ENCODE measurements around the gene ZNF831.

ZNF831 gene

DNA sequence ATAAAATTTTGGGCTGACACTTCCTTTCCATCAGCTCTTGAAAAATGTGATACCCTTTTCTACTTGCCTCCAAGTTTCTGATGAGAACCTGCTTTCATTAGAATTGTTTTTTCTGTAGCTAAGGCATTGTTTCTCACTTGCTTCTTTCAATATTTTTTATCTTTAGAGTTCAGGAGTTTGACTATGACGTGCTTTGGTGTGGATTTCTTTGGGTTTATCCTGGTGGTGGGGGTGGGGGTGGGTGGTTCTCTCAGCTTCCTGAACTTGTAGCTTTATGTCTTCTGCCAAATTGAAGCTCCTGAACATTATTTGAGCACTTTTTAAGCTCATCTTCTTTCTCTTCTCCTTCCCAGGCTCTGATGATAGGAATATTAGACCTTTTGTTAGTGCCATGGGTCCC is 11.4 kb downstream of the ZNF831 start:
- peaks cover 3% of the 10 kb centered on the region for H3K9me3 Mint-ChIP-seq
- DNase-seq = no peak
- peaks cover 43% of the 10 kb centered on the region for H3K36me3 Mint-ChIP-seq (ENCODE audit: low read depth)
- no peaks in the 10 kb centered on the region for H3K27me3 Mint-ChIP-seq
- H3K4me1 Mint-ChIP-seq (ENCODE audit: low read depth) = peaks cover 92% of the 10 kb centered on the region
- H3K27ac Mint-ChIP-seq = peak overlapping the region; percentile 68
- no peak overlapping the region for H3K4me3 Mint-ChIP-seq

DNA sequence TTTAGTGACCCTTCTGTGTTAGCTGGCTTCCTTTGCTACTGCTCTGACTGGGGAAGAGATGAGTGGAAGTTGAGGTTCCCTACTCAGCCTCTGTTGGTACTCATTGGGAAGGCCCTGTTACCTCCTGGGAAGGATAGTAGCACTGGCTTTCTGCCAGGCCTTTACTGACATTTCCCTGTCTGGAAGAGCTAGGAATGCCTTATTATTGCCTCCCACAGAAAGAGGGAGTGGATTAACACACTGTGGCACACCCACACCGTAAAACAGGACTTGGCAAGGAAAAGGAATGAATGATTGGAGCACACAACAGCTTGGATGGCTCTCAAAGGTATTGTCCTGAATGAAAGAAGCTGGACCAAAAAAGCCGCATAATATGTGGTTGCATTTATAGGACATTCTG is 12.2 kb downstream of the ZNF831 start:
- Mint-ChIP-seq H3K27ac (peak overlapping the region; percentile 68), H3K36me3 (ENCODE audit: low read depth) (peaks cover 44% of the 10 kb centered on the region), H3K9me3 (no peaks in the 10 kb centered on the region), H3K4me1 (ENCODE audit: low read depth) (peaks cover 86% of the 10 kb centered on the region), H3K27me3 (no peaks in the 10 kb centered on the region), H3K4me3 (no peak overlapping the region)
- DNase-seq = no peak

DNA sequence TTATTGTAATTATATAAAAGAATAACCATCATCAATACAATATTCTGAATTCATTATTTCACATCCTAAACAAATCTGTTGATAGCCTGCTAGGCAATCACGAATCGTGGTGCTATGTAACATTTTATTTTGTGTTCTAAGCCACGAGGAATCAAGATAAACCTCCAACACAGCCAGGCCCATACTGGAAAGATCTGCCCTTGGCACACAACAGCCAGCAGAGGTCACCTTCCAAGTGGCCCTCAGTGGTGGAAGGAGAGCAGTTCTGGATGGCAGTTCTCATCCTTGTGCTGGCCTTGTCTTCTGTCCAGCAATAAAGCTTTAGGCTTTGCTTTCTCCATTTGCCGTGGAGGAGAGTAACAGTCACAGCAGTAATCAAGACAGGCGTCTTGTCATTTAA is 13.2 kb downstream of the ZNF831 start:
- Mint-ChIP-seq H3K27me3 (no peaks in the 10 kb centered on the region), H3K27ac (no peak overlapping the region), H3K4me1 (ENCODE audit: low read depth) (peaks cover 85% of the 10 kb centered on the region), H3K4me3 (no peak overlapping the region), H3K9me3 (peaks cover 4% of the 10 kb centered on the region), H3K36me3 (ENCODE audit: low read depth) (peaks cover 51% of the 10 kb centered on the region)
- DNase-seq = no peak

DNA sequence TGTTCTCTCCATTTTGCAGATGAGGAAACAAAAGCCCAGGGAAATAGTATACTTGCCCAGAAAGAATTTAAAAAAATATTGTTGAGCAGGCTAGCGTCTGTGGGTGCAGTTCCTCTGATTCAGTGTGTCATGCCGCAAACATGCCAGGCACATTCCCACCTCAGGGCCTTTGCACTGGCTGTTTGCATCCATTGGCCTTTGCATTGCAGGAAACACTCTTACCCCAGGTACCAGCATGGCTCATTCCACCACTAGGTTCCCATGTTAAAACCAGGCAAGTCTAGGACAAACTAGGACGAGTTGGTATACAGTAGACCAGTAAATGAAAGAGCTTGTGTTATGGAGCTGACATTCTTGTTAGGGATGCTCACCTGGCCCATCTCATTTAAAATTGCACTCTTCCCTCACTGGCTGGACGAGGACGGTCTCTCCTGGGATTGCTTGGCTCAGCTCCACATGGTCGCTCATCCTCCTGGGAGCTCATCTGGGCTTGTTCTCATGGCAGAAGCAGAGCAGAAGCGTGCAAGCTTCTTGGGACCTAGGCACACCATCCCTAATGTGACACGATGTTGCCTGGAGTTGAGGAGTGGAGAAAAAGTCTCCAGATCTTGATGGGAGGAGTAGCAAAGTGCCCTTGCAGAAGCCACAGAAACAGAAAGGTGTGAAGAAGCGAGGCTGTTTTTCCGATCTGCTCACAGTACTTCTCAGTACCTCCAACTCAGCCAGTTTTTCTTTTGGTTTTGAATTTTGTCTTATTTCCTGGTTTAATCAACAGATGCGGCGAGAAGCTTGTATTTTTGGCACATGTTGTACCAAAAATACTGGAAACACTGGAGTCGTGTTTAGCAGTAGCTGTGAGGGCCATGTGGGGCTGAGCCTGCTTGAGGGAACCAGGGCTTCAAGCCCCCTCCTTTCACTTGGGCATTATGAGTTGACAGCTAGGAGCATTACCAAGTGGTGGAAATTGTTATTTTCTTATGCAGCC is 13.9 kb downstream of the ZNF831 start:
- H3K4me1 Mint-ChIP-seq (ENCODE audit: low read depth) = peaks cover 86% of the 10 kb centered on the region
- peak overlapping the region; percentile 95 for H3K27ac Mint-ChIP-seq
- DNase-seq = peak; percentile 64
- peaks cover 48% of the 10 kb centered on the region for H3K36me3 Mint-ChIP-seq (ENCODE audit: low read depth)
- H3K27me3 Mint-ChIP-seq = no peaks in the 10 kb centered on the region
- peaks cover 4% of the 10 kb centered on the region for H3K9me3 Mint-ChIP-seq
- H3K4me3 Mint-ChIP-seq = peak overlapping the region; percentile 69

DNA sequence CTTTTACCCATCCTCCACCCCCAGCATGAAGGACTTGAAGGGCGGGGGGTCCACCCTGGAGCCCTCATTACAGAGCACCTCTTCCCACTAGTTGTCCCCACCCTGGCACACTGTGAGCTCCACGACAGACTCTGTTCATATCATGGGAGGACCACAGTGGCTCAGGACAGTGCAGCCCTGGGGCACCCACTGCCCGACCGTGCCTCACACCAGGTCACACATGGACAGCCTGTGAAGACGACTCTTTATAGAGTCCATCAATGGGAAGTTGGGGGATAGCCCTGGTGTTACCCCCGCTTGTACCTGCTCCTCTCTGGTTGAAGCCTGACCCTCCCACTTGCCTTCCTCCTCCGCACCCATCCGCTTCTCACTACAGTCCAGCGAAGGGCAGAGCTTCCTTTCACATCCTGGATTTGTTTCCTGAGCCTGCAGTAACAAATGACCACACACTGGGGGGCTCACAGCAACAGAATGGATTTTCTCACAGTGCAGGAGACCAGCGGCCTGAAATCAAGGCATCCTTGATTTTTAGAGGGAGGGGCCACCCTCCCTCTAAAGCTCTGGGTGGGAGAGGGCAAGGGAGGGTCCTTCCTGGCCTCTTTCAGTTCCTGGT is 15.5 kb downstream of the ZNF831 start:
- no peaks in the 10 kb centered on the region for H3K27me3 Mint-ChIP-seq
- H3K4me3 Mint-ChIP-seq = no peak overlapping the region
- DNase-seq = no peak
- H3K27ac Mint-ChIP-seq = peak overlapping the region; percentile 95
- H3K36me3 Mint-ChIP-seq (ENCODE audit: low read depth) = peaks cover 47% of the 10 kb centered on the region
- peaks cover 4% of the 10 kb centered on the region for H3K9me3 Mint-ChIP-seq
- H3K4me1 Mint-ChIP-seq (ENCODE audit: low read depth) = peaks cover 85% of the 10 kb centered on the region

DNA sequence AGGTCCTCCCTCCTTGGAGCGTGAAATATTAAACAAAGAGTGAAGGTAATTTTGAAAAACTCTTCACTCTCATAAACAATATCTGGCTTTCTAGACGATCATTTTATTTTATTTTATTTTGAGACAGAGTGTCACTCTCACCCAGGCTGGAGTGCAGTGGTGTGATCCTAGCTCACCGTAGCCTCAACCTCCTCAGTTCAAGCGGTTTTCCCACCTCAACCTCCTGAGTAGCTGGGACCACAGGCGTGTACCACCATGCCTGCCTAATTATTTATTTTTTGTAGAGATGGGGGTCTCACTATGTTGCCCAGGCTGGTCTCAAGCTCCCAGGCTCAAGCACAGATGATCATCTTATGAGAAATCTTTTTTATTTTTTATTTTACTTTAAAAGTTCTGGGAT is 16.4 kb downstream of the ZNF831 start:
- Mint-ChIP-seq H3K4me1 (ENCODE audit: low read depth) (peaks cover 85% of the 10 kb centered on the region), H3K27ac (no peak overlapping the region), H3K9me3 (peaks cover 4% of the 10 kb centered on the region), H3K27me3 (no peaks in the 10 kb centered on the region), H3K4me3 (no peak overlapping the region), H3K36me3 (ENCODE audit: low read depth) (peaks cover 48% of the 10 kb centered on the region)
- DNase-seq = no peak

DNA sequence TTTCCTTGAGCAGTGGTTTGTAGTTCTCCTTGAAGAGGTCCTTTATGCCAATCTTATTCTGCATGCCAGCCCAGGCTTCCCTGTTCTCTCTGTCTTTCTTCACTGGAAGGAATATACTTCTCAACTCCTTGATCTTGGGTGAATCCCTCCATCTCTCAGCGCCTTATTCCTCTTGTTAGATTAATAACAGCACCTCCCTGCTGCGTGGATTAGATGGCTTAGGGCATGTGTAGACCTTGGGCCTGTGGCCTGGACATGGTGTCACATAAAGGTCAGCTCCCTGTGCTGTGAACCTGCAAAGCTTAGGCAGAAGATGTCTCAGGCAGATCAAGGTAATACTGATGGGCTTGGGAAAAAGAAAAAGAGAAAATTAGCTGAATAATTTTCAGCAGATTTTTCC is 18.3 kb downstream of the ZNF831 start:
- Mint-ChIP-seq H3K36me3 (ENCODE audit: low read depth) (peaks cover 40% of the 10 kb centered on the region), H3K9me3 (peaks cover 4% of the 10 kb centered on the region), H3K4me1 (ENCODE audit: low read depth) (peaks cover 81% of the 10 kb centered on the region), H3K4me3 (no peak overlapping the region), H3K27ac (peak overlapping the region; percentile 72), H3K27me3 (no peaks in the 10 kb centered on the region)
- no peak for DNase-seq

DNA sequence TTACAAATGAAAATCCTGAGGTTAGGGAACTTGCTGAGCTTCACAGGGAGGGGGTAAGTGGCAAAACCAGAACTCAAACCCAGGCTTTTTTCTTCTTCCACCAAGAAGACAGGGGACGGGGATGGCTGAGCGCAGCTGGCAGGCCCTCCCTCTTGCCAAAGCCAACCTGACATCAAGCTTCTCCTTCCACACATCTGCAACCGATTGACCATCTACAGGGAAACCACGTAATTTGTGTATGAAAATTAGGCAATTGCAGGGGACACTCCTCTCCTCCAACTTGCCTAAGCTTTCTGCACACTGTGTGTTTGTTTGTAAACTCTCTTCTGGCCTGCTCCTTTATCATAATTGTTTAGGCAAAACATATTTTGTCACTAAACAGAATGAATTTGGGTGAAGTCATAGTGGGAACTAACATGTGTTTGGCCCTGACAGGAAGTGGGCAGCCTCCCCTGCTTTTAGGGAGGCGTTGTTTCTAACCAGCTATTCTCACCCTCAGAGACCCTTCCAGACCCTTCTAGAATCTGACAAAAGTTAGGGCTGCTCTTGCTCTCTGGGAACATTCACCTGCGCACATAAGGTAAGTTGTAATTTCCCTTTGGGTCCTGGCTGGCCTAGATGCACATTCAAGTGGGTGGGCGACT is 18.9 kb downstream of the ZNF831 start:
- DNase-seq = no peak
- no peaks in the 10 kb centered on the region for H3K27me3 Mint-ChIP-seq
- peaks cover 37% of the 10 kb centered on the region for H3K36me3 Mint-ChIP-seq (ENCODE audit: low read depth)
- H3K9me3 Mint-ChIP-seq = peaks cover 4% of the 10 kb centered on the region
- peak overlapping the region; percentile 79 for H3K27ac Mint-ChIP-seq
- H3K4me3 Mint-ChIP-seq = no peak overlapping the region
- H3K4me1 Mint-ChIP-seq (ENCODE audit: low read depth) = peaks cover 78% of the 10 kb centered on the region

DNA sequence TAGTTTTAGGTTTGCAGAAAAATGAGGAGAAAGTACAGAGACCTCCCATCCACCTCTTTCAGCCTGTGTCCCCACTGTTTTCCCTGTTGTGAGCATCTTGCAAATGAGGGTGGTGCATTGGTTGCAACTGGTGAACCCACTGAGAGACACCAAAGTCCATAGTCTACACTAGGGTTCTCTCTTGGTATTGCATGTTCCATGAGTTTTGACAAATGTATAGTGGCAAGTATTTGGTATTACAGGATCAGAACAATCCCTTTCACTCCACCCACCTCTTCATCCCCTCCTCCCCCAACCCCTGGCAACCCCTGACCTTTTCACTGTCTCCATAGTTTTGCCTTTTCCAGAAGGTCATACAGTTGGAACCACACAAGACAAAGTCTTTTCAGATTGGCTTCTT is 20.1 kb downstream of the ZNF831 start:
- no peak overlapping the region for H3K27ac Mint-ChIP-seq
- H3K27me3 Mint-ChIP-seq = no peaks in the 10 kb centered on the region
- peaks cover 4% of the 10 kb centered on the region for H3K9me3 Mint-ChIP-seq
- peaks cover 34% of the 10 kb centered on the region for H3K36me3 Mint-ChIP-seq (ENCODE audit: low read depth)
- DNase-seq = no peak
- H3K4me3 Mint-ChIP-seq = no peak overlapping the region
- peaks cover 70% of the 10 kb centered on the region for H3K4me1 Mint-ChIP-seq (ENCODE audit: low read depth)

DNA sequence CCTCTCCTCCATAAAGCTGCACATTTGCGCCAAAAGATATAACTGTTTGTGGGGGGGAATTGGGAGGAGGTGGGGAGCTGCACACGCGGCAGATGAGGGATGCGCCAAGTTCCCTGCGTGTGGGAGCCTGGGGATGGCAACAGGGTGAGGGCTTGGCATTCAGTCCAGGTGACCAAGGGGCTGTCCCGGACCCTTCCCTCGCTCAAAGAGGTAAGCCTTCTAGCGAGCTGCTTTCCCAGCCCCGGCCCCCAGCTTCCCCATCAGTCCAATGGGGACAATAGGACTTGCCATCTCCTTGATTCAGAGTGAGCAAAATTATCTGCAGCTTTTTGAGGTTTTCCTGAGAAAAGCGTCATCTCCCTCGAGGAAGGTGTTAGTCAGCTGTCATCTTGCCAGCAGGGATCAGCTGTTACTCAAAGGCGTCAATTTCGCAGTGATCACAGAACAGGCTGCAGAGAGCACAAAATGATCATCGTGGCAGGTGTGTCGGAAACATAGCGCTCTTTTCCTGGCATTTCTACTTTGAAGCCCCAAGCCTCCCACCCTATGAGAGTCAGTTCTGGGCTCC is 21.3 kb downstream of the ZNF831 start:
- Mint-ChIP-seq H3K4me3 (no peak overlapping the region), H3K36me3 (ENCODE audit: low read depth) (peaks cover 34% of the 10 kb centered on the region), H3K9me3 (peaks cover 4% of the 10 kb centered on the region), H3K4me1 (ENCODE audit: low read depth) (peaks cover 63% of the 10 kb centered on the region), H3K27me3 (no peaks in the 10 kb centered on the region), H3K27ac (peak overlapping the region; percentile 52)
- no peak for DNase-seq

DNA sequence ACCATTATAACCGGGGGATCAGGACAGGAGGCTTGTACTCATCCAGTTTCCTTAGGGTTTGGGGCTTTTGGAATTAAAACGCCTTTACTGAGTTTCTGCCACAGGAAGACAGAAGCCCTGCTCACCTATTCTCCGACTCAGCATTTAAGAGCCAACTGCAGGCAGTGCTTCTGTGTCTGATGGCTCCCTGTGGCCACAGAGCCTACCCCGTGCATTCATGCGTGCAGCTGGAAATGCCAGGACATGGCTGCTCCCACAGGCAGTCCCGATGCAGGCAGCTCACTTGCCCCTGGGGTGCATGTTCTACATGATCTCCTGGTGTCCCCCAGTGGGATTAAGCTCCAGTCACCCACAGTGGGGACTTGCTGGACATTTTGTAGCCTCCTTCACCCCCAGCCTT is 22.2 kb downstream of the ZNF831 start:
- Mint-ChIP-seq H3K27ac (no peak overlapping the region), H3K4me1 (ENCODE audit: low read depth) (peaks cover 61% of the 10 kb centered on the region), H3K36me3 (ENCODE audit: low read depth) (peaks cover 29% of the 10 kb centered on the region), H3K9me3 (peaks cover 4% of the 10 kb centered on the region), H3K27me3 (no peaks in the 10 kb centered on the region), H3K4me3 (no peak overlapping the region)
- DNase-seq = no peak

DNA sequence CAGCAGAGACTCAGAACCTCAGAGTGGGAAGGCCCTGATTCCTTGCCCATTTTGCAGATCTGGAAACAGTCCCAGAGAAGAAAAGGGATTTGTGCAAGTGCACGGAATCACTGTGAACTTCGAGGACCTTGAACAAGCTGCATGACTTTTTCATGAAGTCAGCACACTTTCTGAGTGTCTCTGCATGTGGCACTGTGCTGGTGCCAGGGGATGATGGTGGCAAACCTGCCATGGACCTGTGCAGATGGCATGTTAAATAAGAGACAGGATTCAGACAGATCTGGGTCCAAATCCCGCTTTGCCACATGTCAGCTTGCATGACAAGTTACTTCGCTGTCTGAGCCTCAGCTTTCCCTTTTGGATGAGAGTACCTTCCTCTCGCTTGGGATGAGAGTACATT is 26.8 kb downstream of the ZNF831 start:
- Mint-ChIP-seq H3K27me3 (no peaks in the 10 kb centered on the region), H3K36me3 (ENCODE audit: low read depth) (peaks cover 4% of the 10 kb centered on the region), H3K9me3 (no peaks in the 10 kb centered on the region), H3K4me3 (no peak overlapping the region), H3K4me1 (ENCODE audit: low read depth) (peaks cover 17% of the 10 kb centered on the region), H3K27ac (no peak overlapping the region)
- DNase-seq = no peak

DNA sequence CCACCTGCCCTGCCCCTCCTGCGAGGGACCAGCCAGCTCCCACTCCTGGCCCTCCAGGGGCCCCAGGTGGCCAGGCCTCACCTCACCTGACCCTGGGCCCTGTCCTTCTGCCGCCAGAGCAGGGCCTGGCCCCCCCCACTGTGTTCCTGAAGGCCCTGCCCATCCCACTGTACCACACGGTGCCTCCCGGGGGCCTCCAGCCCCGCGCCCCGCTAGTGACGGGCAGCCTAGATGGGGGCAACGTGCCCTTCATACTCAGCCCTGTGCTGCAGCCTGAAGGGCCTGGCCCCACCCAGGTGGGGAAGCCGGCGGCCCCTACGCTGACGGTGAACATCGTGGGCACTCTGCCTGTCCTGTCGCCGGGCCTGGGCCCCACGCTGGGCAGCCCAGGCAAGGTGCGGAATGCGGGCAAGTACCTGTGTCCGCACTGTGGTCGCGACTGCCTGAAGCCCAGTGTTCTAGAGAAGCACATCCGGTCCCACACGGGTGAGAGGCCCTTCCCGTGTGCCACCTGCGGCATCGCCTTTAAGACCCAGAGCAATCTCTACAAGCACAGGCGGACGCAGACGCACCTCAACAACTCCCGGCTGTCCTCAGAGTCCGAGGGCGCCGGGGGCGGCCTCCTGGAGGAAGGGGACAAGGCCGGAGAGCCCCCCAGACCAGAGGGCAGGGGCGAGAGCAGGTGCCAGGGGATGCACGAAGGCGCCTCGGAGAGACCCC is 27.6 kb downstream of the ZNF831 start:
- Mint-ChIP-seq H3K27me3 (no peaks in the 10 kb centered on the region), H3K36me3 (ENCODE audit: low read depth) (peaks cover 9% of the 10 kb centered on the region), H3K4me3 (no peak overlapping the region), H3K4me1 (ENCODE audit: low read depth) (peaks cover 12% of the 10 kb centered on the region), H3K27ac (no peak overlapping the region), H3K9me3 (no peaks in the 10 kb centered on the region)
- no peak for DNase-seq
